Type B pancreatic cell (in vitro differentiated cells): ENCODE measurements around the gene LEKR1. TPM values are rescaled to one million over a fixed set of nuclear protein-coding genes. Genes with fewer than 3 reads are reported as not detected.
"Not testable (repeated sequence)": the region's sequence is repeated elsewhere in the genome, so short reads cannot be mapped to it uniquely, and the experiment has no call there.

Experiments used
- DNase-seq: peaks from one replicate; pipeline ENCODE4 v3.0.0; 2021; ENCODE audit warnings: mixed read lengths; ENCODE audit not compliant: unreplicated experiment; ENCODE audit errors: extremely low spot score
- H3K27ac Mint-ChIP-seq: 2 replicates; pipeline ENCODE4 v1.8.0; 2021; ENCODE audit warnings: mild to moderate bottlenecking, mixed read lengths
- H3K27me3 Mint-ChIP-seq: 2 replicates; pipeline ENCODE4 v1.8.0; 2021; ENCODE audit warnings: mixed read lengths
- H3K36me3 Mint-ChIP-seq: 2 replicates; pipeline ENCODE4 v1.8.0; 2021; ENCODE audit warnings: mixed read lengths
- H3K4me1 Mint-ChIP-seq: one replicate; pipeline ENCODE4 v1.8.0; 2021; ENCODE audit warnings: mixed read lengths; ENCODE audit not compliant: unreplicated experiment
- H3K4me3 Mint-ChIP-seq: 2 replicates; pipeline ENCODE4 v1.8.0; 2021; ENCODE audit warnings: mild to moderate bottlenecking, mixed read lengths
- H3K9me3 Mint-ChIP-seq: 2 replicates; pipeline ENCODE4 v1.8.0; 2021; ENCODE audit warnings: mixed read lengths
- CTCF ChIP-seq: fragments of 200-600 bp; sonication (generic); conservative IDR thresholded peaks from 2 replicates; pipeline ENCODE4 v1.5.0; 2021; ENCODE audit warnings: antibody characterized with exemption, mild to moderate bottlenecking
- total RNA-seq: library from RNA; stranded (reverse); gene quantifications from 2 replicates; pipeline ENCODE4 v1.2.1, GENCODE V29; 2021; ENCODE audit warnings: low replicate concordance

Gene LEKR1
- total RNA-seq, 1 donor from 2014 or later, result 1.6 TPM

GRCh38 chr3:156888576-156888975, 62.4 kb downstream of the LEKR1 start:
- TF ChIP-seq CTCF, result no peak
- no peak overlapping the region for H3K4me3 Mint-ChIP-seq
- H3K36me3 Mint-ChIP-seq, result peaks cover 6% of the 10 kb centered on the region
- peaks cover 22% of the 10 kb centered on the region for H3K4me1 Mint-ChIP-seq
- no peak overlapping the region for H3K27ac Mint-ChIP-seq
- H3K27me3 Mint-ChIP-seq, result no peaks in the 10 kb centered on the region
- DNase-seq, result no peak
- H3K9me3 Mint-ChIP-seq, result peaks cover 22% of the 10 kb centered on the region

- Mint-ChIP-seq H3K27me3 (no peaks in the 10 kb centered on the region), H3K4me3 (no peak overlapping the region), H3K9me3 (peaks cover 16% of the 10 kb centered on the region), H3K27ac (peak overlapping the region; percentile 9), H3K36me3 (peaks cover 6% of the 10 kb centered on the region), H3K4me1 (peaks cover 22% of the 10 kb centered on the region)
- DNase-seq, result no peak
- TF ChIP-seq CTCF, result no peak
Observed at GRCh38 chr3:156892701-156893100, 66.5 kb downstream of the LEKR1 start.

- H3K27ac Mint-ChIP-seq, H3K4me3 Mint-ChIP-seq, DNase-seq, H3K36me3 Mint-ChIP-seq, H3K27me3 Mint-ChIP-seq: not testable (repeated sequence)
- H3K4me1 Mint-ChIP-seq, result peaks cover 11% of the 10 kb centered on the region
- peaks cover 16% of the 10 kb centered on the region for H3K9me3 Mint-ChIP-seq
Observed at GRCh38 chr3:156895374-156895773, 69.2 kb downstream of the LEKR1 start.

GRCh38 chr3:156897851-156898250, 71.7 kb downstream of the LEKR1 start:
- DNase-seq, H3K27ac Mint-ChIP-seq, H3K36me3 Mint-ChIP-seq, H3K4me3 Mint-ChIP-seq, H3K27me3 Mint-ChIP-seq, H3K4me1 Mint-ChIP-seq, H3K9me3 Mint-ChIP-seq: not testable (repeated sequence)

- Mint-ChIP-seq H3K36me3 (no peaks in the 10 kb centered on the region), H3K9me3 (peaks cover 5% of the 10 kb centered on the region), H3K27me3 (no peaks in the 10 kb centered on the region), H3K4me3 (no peak overlapping the region), H3K27ac (no peak overlapping the region), H3K4me1 (no peaks in the 10 kb centered on the region)
- no peak for TF ChIP-seq CTCF
- no peak for DNase-seq
Observed at GRCh38 chr3:156898296-156898880, 72.2 kb downstream of the LEKR1 start.

GRCh38 chr3:156899951-156900350, 73.8 kb downstream of the LEKR1 start:
- no peak overlapping the region for H3K27ac Mint-ChIP-seq
- H3K4me3 Mint-ChIP-seq, result no peak overlapping the region
- H3K4me1 Mint-ChIP-seq, result no peaks in the 10 kb centered on the region
- no peak for TF ChIP-seq CTCF
- no peaks in the 10 kb centered on the region for H3K27me3 Mint-ChIP-seq
- DNase-seq, result no peak
- peaks cover 5% of the 10 kb centered on the region for H3K9me3 Mint-ChIP-seq
- no peaks in the 10 kb centered on the region for H3K36me3 Mint-ChIP-seq

GRCh38 chr3:156902916-156903315, 76.8 kb downstream of the LEKR1 start:
- H3K27ac Mint-ChIP-seq, result no peak overlapping the region
- H3K9me3 Mint-ChIP-seq, result no peaks in the 10 kb centered on the region
- H3K4me1 Mint-ChIP-seq, result no peaks in the 10 kb centered on the region
- H3K27me3 Mint-ChIP-seq, result no peaks in the 10 kb centered on the region
- no peak for TF ChIP-seq CTCF
- H3K36me3 Mint-ChIP-seq, result no peaks in the 10 kb centered on the region
- no peak for DNase-seq
- H3K4me3 Mint-ChIP-seq, result no peak overlapping the region
